Measurements from ENCODE around the gene UAP1L1.

DNA sequence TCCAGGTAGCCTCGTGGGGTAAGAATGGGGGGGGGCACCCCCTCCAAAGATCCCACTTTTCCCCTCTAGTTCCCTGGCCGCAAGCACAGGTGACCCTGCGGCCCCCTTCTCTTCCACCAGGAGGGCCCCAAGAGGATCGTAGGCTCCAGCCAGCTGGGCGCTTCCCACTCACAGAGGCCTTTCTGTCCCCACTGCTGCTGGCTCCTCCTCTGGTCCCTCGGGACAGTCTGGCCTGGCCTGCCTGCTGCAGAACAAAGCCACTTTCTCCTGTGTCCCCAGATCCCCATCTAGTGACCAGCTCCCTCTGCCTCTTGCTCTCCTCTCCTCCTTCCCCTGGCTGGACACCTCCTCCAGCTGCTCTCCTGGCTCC, 6.4 kb upstream of the UAP1L1 start:
- no peak for TF ChIP-seq POLR2A (IDR thresholded peaks at IDR 0.05; ENCODE audit: extremely low read depth, insufficient read length)
- TF ChIP-seq, protein P1, sequence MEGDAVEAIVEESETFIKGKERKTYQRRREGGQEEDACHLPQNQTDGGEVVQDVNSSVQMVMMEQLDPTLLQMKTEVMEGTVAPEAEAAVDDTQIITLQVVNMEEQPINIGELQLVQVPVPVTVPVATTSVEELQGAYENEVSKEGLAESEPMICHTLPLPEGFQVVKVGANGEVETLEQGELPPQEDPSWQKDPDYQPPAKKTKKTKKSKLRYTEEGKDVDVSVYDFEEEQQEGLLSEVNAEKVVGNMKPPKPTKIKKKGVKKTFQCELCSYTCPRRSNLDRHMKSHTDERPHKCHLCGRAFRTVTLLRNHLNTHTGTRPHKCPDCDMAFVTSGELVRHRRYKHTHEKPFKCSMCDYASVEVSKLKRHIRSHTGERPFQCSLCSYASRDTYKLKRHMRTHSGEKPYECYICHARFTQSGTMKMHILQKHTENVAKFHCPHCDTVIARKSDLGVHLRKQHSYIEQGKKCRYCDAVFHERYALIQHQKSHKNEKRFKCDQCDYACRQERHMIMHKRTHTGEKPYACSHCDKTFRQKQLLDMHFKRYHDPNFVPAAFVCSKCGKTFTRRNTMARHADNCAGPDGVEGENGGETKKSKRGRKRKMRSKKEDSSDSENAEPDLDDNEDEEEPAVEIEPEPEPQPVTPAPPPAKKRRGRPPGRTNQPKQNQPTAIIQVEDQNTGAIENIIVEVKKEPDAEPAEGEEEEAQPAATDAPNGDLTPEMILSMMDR (IDR thresholded peaks at IDR 0.05; ENCODE audit: low read depth, low read length) = no peak
- TF ChIP-seq, protein P2, sequence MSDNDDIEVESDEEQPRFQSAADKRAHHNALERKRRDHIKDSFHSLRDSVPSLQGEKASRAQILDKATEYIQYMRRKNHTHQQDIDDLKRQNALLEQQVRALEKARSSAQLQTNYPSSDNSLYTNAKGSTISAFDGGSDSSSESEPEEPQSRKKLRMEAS (IDR thresholded peaks at IDR 0.05; ENCODE audit: low read depth, low read length) = no peak

All from NB4 (cell line).